ENCODE data around the gene SLC8A1. TPM values are rescaled to one million over a fixed set of nuclear protein-coding genes. Genes with fewer than 3 reads are reported as not detected.

SLC8A1 gene
- total RNA-seq, 2 donors from 2014 or later: 4.7 to 6.3 TPM

GRCh38 chr2:40445467-40445866, 6.4 kb downstream of the SLC8A1 start:
- H3K9ac ChIP-seq (ENCODE audit: extremely low read depth, low read length, poor library complexity, severe bottlenecking): no peak overlapping the region
- H3K9me3 Mint-ChIP-seq: no peaks in the 10 kb centered on the region
- H3K27ac ChIP-seq (ENCODE audit: low read depth, low read length): no peak overlapping the region
- H3K4me1 Mint-ChIP-seq: peaks cover 6% of the 10 kb centered on the region
- no peaks in the 10 kb centered on the region for H3K36me3 Mint-ChIP-seq (ENCODE audit: low read depth)
- no peak overlapping the region for H3K4me3 Mint-ChIP-seq
- no peak for DNase-seq
- peaks cover 9% of the 10 kb centered on the region for H3K27me3 ChIP-seq (ENCODE audit: control insufficient read depth, insufficient read depth, low read length, poor library complexity, severe bottlenecking)
- no peaks in the 10 kb centered on the region for H3K4me1 ChIP-seq (ENCODE audit: control insufficient read depth, insufficient read depth, low read length)
- no peak overlapping the region for H3K4me3 ChIP-seq (ENCODE audit: low read length)
- no peaks in the 10 kb centered on the region for H3K36me3 ChIP-seq (ENCODE audit: control insufficient read depth, insufficient read depth, low read length)
- no peaks in the 10 kb centered on the region for H3K9me3 ChIP-seq (ENCODE audit: control insufficient read depth, low read length)
- peaks cover 6% of the 10 kb centered on the region for H3K27me3 Mint-ChIP-seq (ENCODE audit: insufficient read depth)
- TF ChIP-seq CTCF (conservative IDR thresholded peaks at IDR 0.05): no peak
- H3K27ac Mint-ChIP-seq: no peak overlapping the region

- no peak for DNase-seq
- no peak overlapping the region for H3K27ac ChIP-seq (ENCODE audit: low read depth, low read length)
- Mint-ChIP-seq H3K36me3 (ENCODE audit: low read depth) (no peaks in the 10 kb centered on the region), H3K27me3 (ENCODE audit: insufficient read depth) (no peaks in the 10 kb centered on the region), H3K4me1 (no peaks in the 10 kb centered on the region), H3K9me3 (no peaks in the 10 kb centered on the region), H3K27ac (no peak overlapping the region), H3K4me3 (no peak overlapping the region)
- no peak for TF ChIP-seq CTCF (conservative IDR thresholded peaks at IDR 0.05)
- no peaks in the 10 kb centered on the region for H3K4me1 ChIP-seq (ENCODE audit: control insufficient read depth, insufficient read depth, low read length)
- no peaks in the 10 kb centered on the region for H3K27me3 ChIP-seq (ENCODE audit: control insufficient read depth, insufficient read depth, low read length, poor library complexity, severe bottlenecking)
- H3K9me3 ChIP-seq (ENCODE audit: control insufficient read depth, low read length): no peaks in the 10 kb centered on the region
- H3K9ac ChIP-seq (ENCODE audit: extremely low read depth, low read length, poor library complexity, severe bottlenecking): no peak overlapping the region
- WGBS, 2 experiments (ENCODE audit: insufficient coverage in 1 of 2, insufficient read length in 1 of 2): 64% methylated on average over 1 of the region's 1 CpG; no CpG with 5 or more reads in 1 of the 2 experiments
- no peaks in the 10 kb centered on the region for H3K36me3 ChIP-seq (ENCODE audit: control insufficient read depth, insufficient read depth, low read length)
- no peak overlapping the region for H3K4me3 ChIP-seq (ENCODE audit: low read length)
These were observed 11.1 kb downstream of the SLC8A1 start for GRCh38 chr2:40440835-40441234.

- H3K36me3 Mint-ChIP-seq (ENCODE audit: low read depth): no peaks in the 10 kb centered on the region
- TF ChIP-seq CTCF (conservative IDR thresholded peaks at IDR 0.05): no peak
- H3K4me3 Mint-ChIP-seq: no peak overlapping the region
- H3K9me3 Mint-ChIP-seq: no peaks in the 10 kb centered on the region
- no peaks in the 10 kb centered on the region for H3K9me3 ChIP-seq (ENCODE audit: control insufficient read depth, low read length)
- H3K27me3 ChIP-seq (ENCODE audit: control insufficient read depth, insufficient read depth, low read length, poor library complexity, severe bottlenecking): no peaks in the 10 kb centered on the region
- H3K27ac ChIP-seq (ENCODE audit: low read depth, low read length): no peak overlapping the region
- no peak overlapping the region for H3K4me3 ChIP-seq (ENCODE audit: low read length)
- no peak overlapping the region for H3K27ac Mint-ChIP-seq
- H3K4me1 ChIP-seq (ENCODE audit: control insufficient read depth, insufficient read depth, low read length): no peaks in the 10 kb centered on the region
- DNase-seq: no peak
- no peak overlapping the region for H3K9ac ChIP-seq (ENCODE audit: extremely low read depth, low read length, poor library complexity, severe bottlenecking)
- H3K4me1 Mint-ChIP-seq: no peaks in the 10 kb centered on the region
- H3K36me3 ChIP-seq (ENCODE audit: control insufficient read depth, insufficient read depth, low read length): no peaks in the 10 kb centered on the region
- H3K27me3 Mint-ChIP-seq (ENCODE audit: insufficient read depth): no peaks in the 10 kb centered on the region
These were observed 12.4 kb downstream of the SLC8A1 start for GRCh38 chr2:40439473-40439872.
